Fibroblast of skin of back (primary cell): ENCODE data around the gene C8A.

Experiments
- DNase-seq: peaks from one replicate; pipeline ENCODE4 v3.0.0-alpha.2; 2013

The C8A gene

GRCh38 chr1:56927986-56928385 lies 73.4 kb downstream of the C8A start:
- DNase-seq, result no peak

DNA sequence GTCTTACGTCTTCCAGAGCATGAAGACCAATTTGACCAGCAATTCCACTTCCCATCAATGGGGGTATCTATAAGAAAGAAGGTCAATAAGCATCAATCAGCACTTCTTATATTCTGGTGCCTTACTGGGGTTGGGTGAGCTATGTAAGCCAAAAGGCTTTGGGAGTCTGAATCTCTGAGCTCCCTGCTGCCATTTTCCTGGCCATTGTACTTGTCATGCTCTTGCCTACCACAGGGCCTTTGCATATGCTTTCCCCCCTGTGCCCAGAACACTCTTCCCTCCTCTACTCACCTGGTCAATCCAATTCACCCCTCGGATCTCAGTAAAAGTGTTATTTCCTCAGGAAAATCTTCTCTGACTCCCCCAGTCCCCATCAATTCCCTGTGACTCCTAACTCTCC lies 74.9 kb downstream of the C8A start:
- DNase-seq, result no peak

- DNase-seq, result peak; percentile 63
Observed at GRCh38 chr1:56931211-56931610, 76.6 kb downstream of the C8A start.

DNA sequence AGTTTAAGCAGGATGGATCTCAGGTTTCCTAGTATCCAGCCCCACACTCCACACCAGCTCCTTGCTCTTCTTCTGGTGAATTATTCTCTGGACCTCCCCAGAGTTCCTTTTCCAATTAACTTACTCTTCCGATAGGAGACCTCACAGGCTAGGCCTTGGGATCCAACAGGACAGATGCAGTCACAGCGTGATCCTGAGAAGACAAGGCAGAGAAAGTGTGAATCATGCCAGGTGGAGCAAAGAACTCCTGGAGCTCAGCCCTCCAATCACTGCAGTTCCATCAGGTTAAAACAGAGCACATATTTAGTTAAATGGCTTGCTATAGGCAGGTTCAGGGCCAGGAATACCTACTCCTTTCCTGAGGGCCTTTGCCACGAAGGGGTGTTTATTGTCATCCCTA lies 77.1 kb downstream of the C8A start:
- DNase-seq, result no peak

DNA sequence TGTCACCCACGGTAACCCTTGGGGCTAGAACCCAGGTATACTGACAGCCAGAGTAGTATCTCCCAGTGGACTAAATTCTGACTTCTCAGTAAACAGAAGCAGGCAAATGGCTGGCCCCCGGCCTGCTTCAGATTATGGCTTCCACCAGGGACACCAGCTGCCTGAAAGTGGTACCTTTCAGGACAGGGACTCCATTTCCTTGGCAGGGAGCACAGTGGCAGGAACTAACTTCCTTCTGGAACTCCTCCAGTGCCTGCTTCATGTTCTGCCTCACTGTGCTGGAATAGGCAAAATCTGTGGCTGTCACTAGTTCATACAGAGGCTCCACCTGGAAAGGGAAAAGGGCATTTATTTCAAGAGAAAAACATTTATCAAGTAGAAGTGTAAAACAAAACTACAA lies 78.6 kb downstream of the C8A start:
- no peak for DNase-seq

DNA sequence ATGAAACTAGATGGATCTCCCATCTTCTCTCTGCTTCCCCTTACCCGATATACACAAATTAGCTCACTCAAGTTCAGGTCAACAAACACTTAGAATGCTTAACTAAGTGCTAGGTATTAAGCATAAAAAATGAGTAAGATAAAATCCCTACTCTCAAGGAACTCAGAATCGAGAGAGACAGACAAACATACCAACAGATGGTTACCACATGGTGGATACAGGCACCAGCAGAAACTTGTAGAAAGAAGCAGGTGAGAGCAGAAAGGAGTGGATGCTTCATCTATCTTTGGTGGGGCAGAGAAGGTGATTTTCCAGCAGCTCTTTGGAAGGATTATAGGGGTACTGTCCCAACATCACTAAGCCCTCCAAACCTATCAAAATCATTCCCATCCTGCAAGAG lies 79.0 kb downstream of the C8A start:
- DNase-seq, result no peak

DNA sequence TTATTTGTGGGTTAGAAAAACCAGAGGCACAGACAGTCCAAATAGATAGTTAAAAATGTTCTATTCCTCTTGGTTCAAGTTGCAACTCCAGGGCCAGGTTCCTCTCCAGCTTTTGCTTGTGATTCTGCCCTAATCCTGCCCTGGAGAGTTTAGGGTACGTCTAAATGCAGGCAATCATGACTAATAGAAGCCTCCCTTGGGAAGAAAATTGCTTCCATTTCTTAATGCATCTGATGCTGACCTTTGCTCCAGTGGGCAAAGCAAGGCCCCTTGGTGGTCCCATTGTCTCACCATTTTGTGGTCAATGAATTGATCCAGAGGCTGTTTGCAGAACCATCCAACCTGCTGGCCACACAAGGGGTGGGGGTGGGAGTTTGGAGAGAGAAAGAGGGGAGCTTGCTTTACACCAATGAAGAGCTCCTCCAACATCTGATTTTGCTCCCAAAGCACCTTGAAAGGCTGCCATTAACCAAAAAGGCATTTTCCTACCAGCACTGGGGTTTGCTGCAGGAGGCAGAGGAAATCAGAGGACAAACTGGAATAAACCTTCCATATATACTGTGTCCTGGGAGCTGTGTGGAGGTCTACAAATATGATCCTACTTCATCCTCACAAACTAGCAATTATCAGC lies 79.9 kb downstream of the C8A start:
- DNase-seq, result peak; percentile 39

- no peak for DNase-seq
Observed at GRCh38 chr1:56938646-56939045, 84.0 kb downstream of the C8A start.

DNA sequence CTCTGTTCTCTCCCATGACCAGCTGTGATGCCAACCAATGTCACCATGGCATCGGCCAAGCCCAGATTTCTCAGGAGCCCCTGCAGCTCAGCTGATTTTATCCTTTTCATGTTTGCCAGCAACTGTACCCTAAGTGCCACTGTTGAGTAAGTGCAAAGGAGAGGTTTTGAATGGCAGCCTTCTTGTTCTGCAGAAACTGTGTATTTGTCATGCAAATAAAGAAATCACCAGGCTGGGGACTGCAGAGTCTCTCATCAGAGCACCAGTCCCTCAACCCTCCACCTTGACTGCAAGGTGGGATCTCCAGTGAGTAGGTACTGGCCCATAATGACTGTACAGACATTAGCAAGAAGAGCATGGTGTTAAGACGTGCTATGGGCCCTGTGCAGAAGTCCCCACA lies 84.6 kb downstream of the C8A start:
- no peak for DNase-seq

DNA sequence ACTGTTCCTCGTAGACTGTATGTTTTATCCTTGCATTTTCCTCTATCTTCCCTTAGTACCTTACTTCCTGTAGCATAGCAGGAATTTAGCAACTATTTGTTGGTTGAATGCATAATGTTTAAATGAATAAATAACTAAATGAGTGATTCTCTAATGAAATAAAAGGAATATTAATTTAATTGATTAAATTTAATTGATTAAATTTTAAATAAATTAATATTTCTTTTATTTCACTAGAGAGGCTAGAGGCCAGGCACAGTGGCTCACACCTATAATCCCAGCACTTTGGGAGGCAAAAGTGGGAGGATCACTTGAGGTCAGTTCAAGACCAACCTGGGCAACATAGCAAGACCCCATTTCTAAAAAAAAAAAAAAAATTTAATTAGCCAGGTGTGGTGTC lies 85.4 kb downstream of the C8A start:
- no peak for DNase-seq

DNA sequence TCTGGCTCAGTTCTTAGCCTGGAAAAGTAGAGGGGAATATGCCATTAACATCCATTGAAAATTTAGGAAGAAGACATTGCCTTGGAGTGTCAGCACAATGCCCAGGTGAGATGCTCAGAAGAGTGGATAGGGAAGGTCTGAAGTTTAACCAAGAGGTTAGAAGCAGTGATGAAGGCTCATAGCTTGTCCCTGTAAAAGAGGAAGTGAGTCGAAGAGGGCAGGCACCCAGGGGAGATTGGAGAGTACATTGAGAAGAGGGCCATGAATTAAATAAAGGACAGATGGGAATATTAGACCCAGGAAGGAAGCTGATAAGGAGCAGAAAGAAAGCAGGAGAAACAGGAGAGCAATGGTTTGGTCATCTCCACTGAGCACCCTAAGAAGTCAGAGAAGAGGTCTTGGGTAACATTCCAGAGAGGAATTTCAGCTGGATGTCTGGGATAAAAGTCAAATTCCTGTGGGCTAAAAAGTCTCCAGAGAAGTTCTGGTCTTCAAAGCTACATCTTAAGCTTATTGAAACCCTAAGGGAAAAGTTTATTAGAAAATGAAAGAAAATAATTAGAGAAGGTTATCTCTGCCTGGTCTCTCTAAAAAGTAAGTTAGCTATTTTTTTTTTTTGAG lies 93.9 kb downstream of the C8A start:
- peak; percentile 58 for DNase-seq

DNA sequence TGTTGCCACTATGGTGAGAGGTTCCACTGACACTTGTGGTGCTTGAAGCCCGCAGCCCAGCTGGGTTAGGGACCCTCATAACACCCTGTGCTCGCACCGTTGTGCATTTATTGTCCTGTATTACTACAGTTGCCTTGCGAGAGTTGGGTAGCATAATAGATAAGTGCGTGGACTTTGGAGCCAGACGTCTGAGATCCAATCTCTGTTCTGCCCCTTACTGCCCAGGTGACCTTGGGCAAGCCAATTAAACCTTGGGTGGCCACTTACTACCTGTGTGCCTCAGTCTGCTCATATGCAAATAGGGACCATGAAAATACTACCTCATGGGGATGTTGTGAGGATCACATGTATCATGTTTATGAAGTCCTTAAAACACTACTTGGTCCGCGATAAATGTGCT lies 97.9 kb downstream of the C8A start:
- DNase-seq, result no peak

- no peak for DNase-seq
Observed at GRCh38 chr1:56953386-56953785, 98.8 kb downstream of the C8A start.

- no peak for DNase-seq
Observed at GRCh38 chr1:56954664-56955063, 100.1 kb downstream of the C8A start.

DNA sequence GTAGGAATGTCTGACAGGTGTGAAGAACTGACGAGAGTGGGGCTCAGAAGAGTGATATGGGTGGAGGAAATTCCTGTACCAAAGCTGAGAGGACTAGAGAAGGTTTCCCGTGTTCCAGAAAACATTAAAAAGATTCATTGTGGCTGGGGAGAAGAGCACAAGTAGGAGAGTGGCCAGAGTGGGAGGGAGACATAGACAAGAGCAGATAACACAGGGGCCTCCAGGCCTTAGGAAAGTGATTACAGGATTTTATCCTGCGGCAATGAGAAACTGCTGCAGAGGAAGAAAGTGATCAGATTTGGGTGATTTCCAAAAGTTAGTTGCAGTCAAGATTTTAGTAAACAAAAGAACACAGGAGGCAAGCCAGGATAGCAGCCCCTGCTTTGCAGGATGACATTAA lies 103.3 kb downstream of the C8A start:
- DNase-seq, result no peak

GRCh38 chr1:56958526-56958925 lies 103.9 kb downstream of the C8A start:
- DNase-seq, result peak; percentile 33

- no peak for DNase-seq
Observed at GRCh38 chr1:56961426-56961825, 106.8 kb downstream of the C8A start.

GRCh38 chr1:56963667-56964066 lies 109.1 kb downstream of the C8A start:
- no peak for DNase-seq

- DNase-seq, result no peak
Observed at GRCh38 chr1:56964349-56965017, 109.9 kb downstream of the C8A start.

- DNase-seq, result no peak
Observed at GRCh38 chr1:56965191-56965590, 110.6 kb downstream of the C8A start.

GRCh38 chr1:56965916-56966697 lies 111.5 kb downstream of the C8A start, which contains the start of gene C8B:
Gene C8B, minus strand, starts transcription at chr1:56966015. Its CDS starts 67 bp downstream, at chr1:56965948.
- no peak for DNase-seq

DNA sequence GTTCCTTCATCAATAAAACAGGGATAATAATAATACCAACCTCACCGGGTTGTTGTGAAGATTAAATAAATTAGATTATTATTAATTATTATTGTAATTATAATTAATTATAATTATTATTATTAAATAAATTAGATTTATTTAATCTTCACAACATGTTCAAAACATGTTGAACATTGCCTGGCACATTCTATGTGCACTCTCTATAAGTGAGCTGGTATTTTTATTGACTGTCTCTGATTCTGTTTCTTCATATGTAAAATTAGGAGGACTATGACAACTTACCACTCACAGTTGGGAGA lies 112.1 kb downstream of the C8A start:
- no peak for DNase-seq

GRCh38 chr1:56967355-56967754 lies 112.8 kb downstream of the C8A start:
- no peak for DNase-seq
